IMR-90 (cell line): ENCODE data around the gene TBCA. TPM values are rescaled to one million over a fixed set of nuclear protein-coding genes. Genes with fewer than 3 reads are reported as not detected.

Source experiments
- ATAC-seq: fragments of 200-7000 bp; cut with Tn5 transposase; 2 replicates; pipeline ENCODE4 v1.9.1; 2020; ENCODE audit warnings: low read depth, mild to moderate bottlenecking, moderate library complexity
- BruUV-seq: library from RNA; stranded (reverse); fragments of 400-500 nt; replicated peaks from 2 replicates; lab custom pipeline; 2021; lab: Mats Ljungman, UMichigan
- CTCF ChIA-PET: fragments of 300-600 bp; formaldehyde crosslinking; extraction: SDS; loops from one replicate; lab custom pipeline; 2021; ENCODE audit warnings: antibody characterized with exemption; lab: Yijun Ruan, JAX
- POLR2A ChIA-PET: fragments of 300-600 bp; sonication (Branson Sonifier 250); formaldehyde crosslinking; loops from one replicate; lab custom pipeline; 2022; ENCODE audit warnings: antibody characterized with exemption; ENCODE audit not compliant: unreplicated experiment; lab: Charles Lee
- DNase-seq: peaks from one replicate; pipeline ENCODE4 v3.0.0; 2013
- H2AFZ ChIP-seq: replicated peaks from 2 replicates; pipeline ENCODE3; 2013; ENCODE audit warnings: low read length, mild to moderate bottlenecking; ENCODE audit not compliant: poor library complexity
- H2AK5ac ChIP-seq: 2 replicates; pipeline ENCODE4 v1.6.1; 2013; ENCODE audit warnings: low read depth, low read length, inconsistent platforms
- H2AK9ac ChIP-seq: replicated peaks from 2 replicates; pipeline ENCODE3; 2013; ENCODE audit warnings: mild to moderate bottlenecking, low read depth, low read length, moderate library complexity; ENCODE audit not compliant: poor library complexity
- H2BK120ac ChIP-seq: 2 replicates; pipeline ENCODE4 v1.6.1; 2013; ENCODE audit warnings: low read depth, low read length, inconsistent platforms
- H2BK15ac ChIP-seq: 3 replicates; pipeline ENCODE4 v1.6.1; 2013; ENCODE audit warnings: low read depth, low read length, inconsistent platforms
- H2BK20ac ChIP-seq: 2 replicates; pipeline ENCODE4 v1.6.1; 2013; ENCODE audit warnings: low read depth, mild to moderate bottlenecking, inconsistent platforms, low read length, moderate library complexity
- H2BK5ac ChIP-seq: 2 replicates; pipeline ENCODE4 v1.6.1; 2013; ENCODE audit warnings: mild to moderate bottlenecking, low read depth, low read length, inconsistent platforms; ENCODE audit not compliant: poor library complexity, severe bottlenecking
- H3K14ac ChIP-seq: replicated peaks from 2 replicates; pipeline ENCODE4 v1.6.1; 2013; ENCODE audit warnings: low read depth, low read length, inconsistent platforms
- H3K18ac ChIP-seq: 2 replicates; pipeline ENCODE4 v1.6.1; 2013; ENCODE audit warnings: low read depth, low read length, control low read depth
- H3K23ac ChIP-seq: 2 replicates; pipeline ENCODE4 v1.6.1; 2013; ENCODE audit warnings: low read depth, low read length, inconsistent platforms
- H3K27ac ChIP-seq: 2 replicates; pipeline ENCODE4 v1.5.1; 2013; ENCODE audit warnings: mild to moderate bottlenecking, control low read depth, low read length; ENCODE audit not compliant: insufficient read depth
- H3K27me3 ChIP-seq: 2 replicates; pipeline ENCODE4 v1.6.1; 2013; ENCODE audit warnings: low read length; ENCODE audit not compliant: control insufficient read depth, insufficient read depth
- H3K36me3 ChIP-seq: 2 replicates; pipeline ENCODE4 v1.6.1; 2013; ENCODE audit warnings: low read length, mixed read lengths; ENCODE audit not compliant: control insufficient read depth, insufficient read depth
- H3K4ac ChIP-seq: 2 replicates; pipeline ENCODE4 v1.6.1; 2013; ENCODE audit warnings: low read depth, low read length, inconsistent platforms
- H3K4me1 ChIP-seq: 2 replicates; pipeline ENCODE4 v1.6.1; 2013; ENCODE audit warnings: low read length, mixed read lengths; ENCODE audit not compliant: control insufficient read depth, insufficient read depth
- H3K4me2 ChIP-seq: 2 replicates; pipeline ENCODE4 v1.6.1; 2013; ENCODE audit warnings: low read depth, mild to moderate bottlenecking, control low read depth, low read length, moderate library complexity
- H3K4me3 ChIP-seq: 2 replicates; pipeline ENCODE4 v1.5.1; 2013; ENCODE audit warnings: low read depth, mild to moderate bottlenecking, control low read depth, low read length, moderate library complexity; ENCODE audit not compliant: insufficient read depth
- H3K56ac ChIP-seq: 2 replicates; pipeline ENCODE4 v1.6.1; 2013; ENCODE audit warnings: low read length, inconsistent platforms; ENCODE audit not compliant: insufficient read depth; ENCODE audit errors: extremely low read depth
- H3K79me1 ChIP-seq, 2 experiments: 2 replicates each; pipeline ENCODE4 v1.6.1; 2013; ENCODE audit warnings: low read length in 2 of 2, inconsistent platforms in 1 of 2, low read depth in 1 of 2
- H3K9ac ChIP-seq: 2 replicates; pipeline ENCODE4 v1.6.1; 2013; ENCODE audit warnings: low read depth, low read length, control low read depth
- H3K9me1 ChIP-seq: 2 replicates; pipeline ENCODE4 v1.6.1; 2013; ENCODE audit warnings: low read length, inconsistent platforms; ENCODE audit not compliant: insufficient read depth
- H3K9me3 ChIP-seq: 2 replicates; pipeline ENCODE4 v1.6.1; 2013; ENCODE audit warnings: low read length; ENCODE audit not compliant: control insufficient read depth, insufficient read depth
- H4K20me1 ChIP-seq: 2 replicates; pipeline ENCODE4 v1.6.1; 2013; ENCODE audit warnings: low read length, inconsistent platforms; ENCODE audit not compliant: insufficient read depth
- H4K5ac ChIP-seq: 2 replicates; pipeline ENCODE4 v1.6.1; 2013; ENCODE audit warnings: mild to moderate bottlenecking, low read depth, low read length, control low read depth
- H4K8ac ChIP-seq, 2 experiments: 2 replicates each; pipeline ENCODE4 v1.6.1; 2013; ENCODE audit warnings: low read depth in 2 of 2, low read length in 2 of 2, control low read depth in 1 of 2, inconsistent platforms in 1 of 2
- H4K91ac ChIP-seq: 2 replicates; pipeline ENCODE4 v1.6.1; 2013; ENCODE audit warnings: low read depth, low read length, inconsistent platforms; ENCODE audit not compliant: insufficient read depth
- FOS ChIP-seq: fragments of 150-350 bp; IDR thresholded peaks from 2 replicates; pipeline ENCODE4 v1.6.1; 2016; ENCODE audit warnings: low read depth, low read length
- NFE2L2 ChIP-seq: fragments of 150-350 bp; IDR thresholded peaks from 2 replicates; pipeline ENCODE4 v1.6.1; 2016; ENCODE audit warnings: low read depth, mild to moderate bottlenecking, low read length
- WGBS, 2 experiments: methylation state at CpG; one replicate each; pipeline versions ENCODE4 v1.1.5 to v1.1.7; 2013; ENCODE audit warnings: missing lambda C conversion rate in 2 of 2; ENCODE audit not compliant: insufficient read length in 1 of 2; ENCODE audit errors: extremely low coverage in 2 of 2; 5-methylcytosine and 5-hydroxymethylcytosine counted together
- dilution Hi-C: fragments of 300-500 bp; cut with HindIII; formaldehyde crosslinking; loops from one replicate; pipeline ENCODE4 v1.14.3; 2018; ENCODE audit warnings: low sequenced_read_pairs; ENCODE audit not compliant: unreplicated experiment
- in situ Hi-C: fragments of 300-500 bp; cut with MboI; formaldehyde crosslinking; loops from 3 replicates; pipeline ENCODE4 v1.14.3; 2019; ENCODE audit warnings: low sequenced_read_pairs, inconsistent platforms, mixed read lengths
- intact Hi-C: fragments of 100-400 bp; cut with micrococcal nuclease; formaldehyde crosslinking; loops from 2 replicates; pipeline ENCODE4 v1.10.0; 2022
- polyA plus RNA-seq, 3 experiments: library from polyadenylated mRNA; depleted of rRNA; stranded (reverse); fragments of >200 nt; gene quantifications; 2 replicates each; pipeline ENCODE4 v1.2.3, GENCODE V29; 2012; ENCODE audit warnings: low replicate concordance in 1 of 3
- total RNA-seq: library from RNA; depleted of rRNA; stranded (reverse); fragments of >200 nt; gene quantifications from 2 replicates; pipeline ENCODE4 v1.2.3, GENCODE V29; 2012

The TBCA gene
- total and polyA plus RNA-seq, 2 of the 4 experiments (the other 2 are of a cell fraction) = 6.1 to 137 TPM

- Histone ChIP-seq H3K56ac (no peak overlapping the region), H3K4me1 (peaks cover 6% of the 10 kb centered on the region; the same call in 1 of the 2 replicates), H3K4me3 (no peak overlapping the region), H2BK120ac (no peak overlapping the region), H3K27me3 (no peaks in the 10 kb centered on the region), H4K91ac (no peak overlapping the region), H4K5ac (no peak overlapping the region), H3K9me3 (no peaks in the 10 kb centered on the region), H4K8ac (no peak overlapping the region), H3K4ac (no peak overlapping the region), H3K23ac (no peak overlapping the region), H2BK5ac (no peak overlapping the region), H2AFZ (no peak overlapping the region), H3K18ac (no peak overlapping the region), H3K9ac (no peak overlapping the region), H3K4me2 (no peak overlapping the region), H3K14ac (no peak overlapping the region), H3K79me1 (peaks cover 7 to 27% of the 10 kb centered on the region in 2 experiments; a peak in 3 of 4 replicates), H4K20me1 (peaks cover 27% of the 10 kb centered on the region), H2BK15ac (no peak overlapping the region), H2AK5ac (no peak overlapping the region), H3K9me1 (0 out of 2 replicates have a peak, but pooled peaks cover 3% of the 10 kb centered on the region), H3K36me3 (no peaks in the 10 kb centered on the region), H2BK20ac (no peak overlapping the region), H2AK9ac (no peak overlapping the region), H3K27ac (no peak overlapping the region)
- TF ChIP-seq NFE2L2 = no peak
- TF ChIP-seq FOS = peak; percentile 25
- no CpG with 5 or more reads among the region's 11 CpGs for WGBS, 2 experiments
- DNase-seq = peak; percentile 49
- intact Hi-C loops (loop anchor here (5.0 to 10.0 kb wide), 2 partner anchors 230 to 1457 kb away; partner anchors contain the start of gene JMY), dilution Hi-C loops (no loop called here), in situ Hi-C loops (no loop called here)
- no TSS peak for BruUV-seq
- ChIA-PET CTCF (interaction anchor here (0.5 kb wide), 1 partner anchor 115 kb away, joined by 5 read pairs; no protein-coding TSS in a partner anchor), POLR2A (no interaction called here)
- ATAC-seq = no peak
Measured at GRCh38 chr5:77777281-77777892, 1.2 kb upstream of the TBCA start.
